NCI-H146 treated with DMSO at 0.1 percent for 48 hours (cell line): Measurements from ENCODE around the gene DDX43.
A peak's percentile ranks its signal among the peaks of the same experiment; 100 is the strongest.
"Not testable (repeated sequence)": the region's sequence is repeated elsewhere in the genome, so short reads cannot be mapped to it uniquely, and the experiment has no call there.

ENCODE experiments used
- DNase-seq: peaks from one replicate; lab custom pipeline; 2025; ENCODE audit not compliant: unreplicated experiment; lab: John Stamatoyannopoulos, UW

DDX43 gene

DNA sequence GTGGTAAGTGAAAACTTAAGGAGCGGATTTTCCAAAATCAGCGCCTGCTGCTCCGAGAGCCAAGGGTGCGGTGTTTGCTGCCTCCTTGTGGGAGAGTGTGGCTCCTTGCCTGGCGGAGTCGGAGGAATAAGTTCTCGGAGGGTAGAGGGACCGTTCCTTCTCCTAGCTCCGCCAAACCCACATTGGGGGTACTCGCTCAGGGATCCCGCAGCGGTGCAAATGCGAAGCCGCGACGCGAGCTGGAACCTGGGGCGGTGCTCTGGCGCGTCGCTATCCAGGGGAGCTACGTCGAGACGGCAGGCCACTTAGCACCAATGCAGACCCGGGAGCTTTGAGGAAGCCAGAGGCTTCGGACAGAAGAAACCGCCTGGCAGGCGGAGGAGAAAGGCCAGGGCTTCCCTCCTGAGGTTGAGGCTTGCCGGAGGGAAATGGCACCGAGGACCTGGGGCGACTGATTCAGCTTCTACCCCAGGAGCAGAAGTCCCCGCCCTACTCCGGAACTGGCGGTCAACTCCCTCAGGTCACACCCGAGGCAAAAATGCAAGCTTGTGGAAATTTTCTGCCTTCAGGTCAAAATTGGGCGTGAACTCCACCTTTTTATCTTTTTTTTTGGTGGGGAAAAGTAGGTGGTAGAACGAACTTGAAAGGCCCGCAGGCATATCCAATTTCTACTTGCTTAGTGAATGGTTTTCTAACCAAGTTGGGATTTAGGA lies 5.7 kb upstream of the DDX43 start:
- no peak for DNase-seq

DNA sequence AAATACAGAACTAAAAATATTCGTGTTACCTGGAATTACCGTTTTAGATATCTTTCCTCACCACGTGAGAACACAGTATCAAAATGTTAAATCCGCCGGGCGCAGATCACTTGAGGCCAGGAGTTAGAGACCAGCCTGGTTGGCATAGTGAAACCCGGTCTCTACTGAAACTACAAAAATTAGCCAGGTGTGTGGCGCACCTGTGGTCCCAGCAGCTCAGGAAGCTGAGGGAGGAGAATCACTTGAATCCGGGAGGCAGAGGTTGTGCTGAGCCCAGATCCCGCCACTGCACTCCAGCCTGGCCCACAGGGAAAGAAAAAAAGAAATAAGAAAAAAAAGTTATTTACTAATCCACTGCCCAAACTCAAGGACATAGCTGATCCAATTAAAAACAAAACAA lies 4.8 kb upstream of the DDX43 start:
- DNase-seq = no peak

DNA sequence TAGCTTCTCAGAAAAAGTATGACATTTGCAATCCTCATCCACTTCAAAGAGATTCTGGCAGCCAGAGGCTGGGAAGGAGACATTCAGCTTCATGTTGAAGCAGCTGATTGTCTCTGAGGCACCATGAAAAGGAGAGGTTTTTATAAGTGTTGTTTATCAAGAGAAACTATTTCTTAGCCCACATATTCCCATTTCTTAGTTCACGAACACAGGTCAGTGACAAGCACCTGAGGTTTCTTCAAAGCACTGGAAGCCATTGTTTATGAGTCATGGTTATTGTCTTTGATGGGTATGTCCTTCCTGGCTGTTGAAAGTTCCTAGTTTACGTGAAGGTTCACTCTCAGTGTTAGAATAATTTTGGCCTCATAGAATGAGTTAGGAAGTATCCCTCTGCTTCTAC lies 3.0 kb upstream of the DDX43 start:
- DNase-seq = no peak

DNA sequence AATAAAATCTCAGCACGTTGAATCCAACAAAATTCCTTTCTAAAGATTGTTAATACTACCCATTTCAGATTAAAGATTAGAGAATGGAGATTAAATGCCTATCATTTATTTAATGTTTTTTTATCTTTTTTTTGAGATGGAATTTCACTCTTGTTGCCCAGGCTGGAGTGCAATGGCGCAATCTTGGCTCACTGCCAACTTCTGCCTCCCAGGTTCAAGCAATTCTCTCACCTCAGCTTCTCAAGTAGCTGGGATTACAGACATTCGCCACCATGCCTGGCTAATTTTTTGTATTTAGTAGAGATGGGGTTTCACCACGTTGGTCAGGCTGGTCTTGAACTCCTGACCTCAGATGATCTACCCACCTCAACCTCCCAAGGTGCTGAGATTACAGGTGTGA lies 2.4 kb upstream of the DDX43 start:
- not testable (repeated sequence) for DNase-seq

DNA sequence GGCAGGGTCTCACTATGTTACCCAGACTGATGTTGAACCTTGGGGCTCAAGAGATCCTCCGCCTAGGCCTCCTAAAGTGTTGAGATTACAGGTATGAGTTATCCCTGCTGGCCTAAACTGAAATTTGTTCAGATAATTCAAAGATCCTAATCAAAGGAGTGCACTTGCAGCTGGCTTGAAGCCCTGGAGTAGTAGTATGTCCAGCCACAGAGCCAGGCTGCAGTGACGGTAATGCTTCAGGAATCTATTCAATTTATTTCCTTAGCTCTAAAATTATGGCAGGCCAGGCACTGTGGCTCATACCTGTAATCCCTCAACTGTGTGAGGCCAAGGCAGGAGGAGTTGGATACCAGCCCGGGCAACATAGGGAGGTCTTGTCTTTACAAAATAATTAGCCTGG lies 1.4 kb upstream of the DDX43 start:
- DNase-seq = no peak

DNA sequence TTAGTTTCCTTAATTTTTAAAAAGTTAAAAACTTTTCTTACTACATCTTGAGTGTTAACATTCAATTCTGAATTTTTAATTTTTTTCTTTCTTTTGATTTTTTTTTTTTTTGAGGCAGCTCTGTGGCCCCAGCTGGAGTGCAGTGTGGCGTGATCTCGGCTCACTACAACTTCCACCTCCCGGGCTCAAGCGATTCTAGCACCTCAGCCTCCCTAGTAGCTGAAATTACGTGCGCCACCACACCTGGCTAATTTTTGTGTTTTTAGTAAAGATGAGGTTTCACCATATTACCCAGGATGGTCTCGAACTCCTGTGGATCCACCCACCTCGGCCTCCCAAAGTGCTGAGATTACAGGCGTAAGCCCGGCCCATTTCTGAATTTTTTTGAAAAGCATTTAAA lies 1.2 kb downstream of the DDX43 start:
- DNase-seq = no peak

DNA sequence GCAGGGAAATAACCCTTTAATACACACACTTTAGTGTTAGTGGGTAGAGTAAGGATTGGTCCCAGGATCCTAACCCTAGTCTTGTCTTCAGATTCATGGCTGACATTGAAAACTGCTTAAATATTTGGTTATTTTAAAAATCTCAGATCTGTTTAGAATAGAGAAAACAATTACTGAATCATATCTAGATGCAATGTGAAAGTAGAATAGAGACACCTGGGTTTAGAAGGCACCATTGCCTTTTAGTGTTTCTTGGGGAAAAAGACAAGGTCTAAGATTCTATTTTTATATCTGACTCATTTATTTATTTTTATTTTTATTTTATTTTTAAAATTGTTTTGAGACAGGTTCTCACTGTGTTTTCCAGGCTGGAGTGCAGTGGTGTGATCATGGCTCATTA lies 6.0 kb downstream of the DDX43 start:
- DNase-seq = no peak

DNA sequence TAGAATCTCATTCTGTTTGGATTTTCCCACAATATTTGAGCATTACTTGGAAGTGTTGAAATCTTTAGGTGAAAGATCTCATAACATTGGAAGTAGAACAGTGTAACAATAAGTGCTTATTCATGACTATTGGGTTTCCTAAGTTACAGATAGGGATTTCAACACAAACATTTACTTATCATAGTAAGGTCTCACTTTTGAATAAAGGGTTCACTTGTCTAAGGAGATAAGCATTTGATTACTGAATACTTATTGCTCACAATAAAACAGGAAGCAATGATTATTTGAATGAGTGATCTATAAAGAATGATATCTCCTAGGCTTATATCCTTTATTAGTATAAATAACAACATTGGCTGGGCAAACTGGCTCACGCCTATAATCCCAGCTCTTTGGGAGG lies 14.8 kb downstream of the DDX43 start:
- DNase-seq = no peak

DNA sequence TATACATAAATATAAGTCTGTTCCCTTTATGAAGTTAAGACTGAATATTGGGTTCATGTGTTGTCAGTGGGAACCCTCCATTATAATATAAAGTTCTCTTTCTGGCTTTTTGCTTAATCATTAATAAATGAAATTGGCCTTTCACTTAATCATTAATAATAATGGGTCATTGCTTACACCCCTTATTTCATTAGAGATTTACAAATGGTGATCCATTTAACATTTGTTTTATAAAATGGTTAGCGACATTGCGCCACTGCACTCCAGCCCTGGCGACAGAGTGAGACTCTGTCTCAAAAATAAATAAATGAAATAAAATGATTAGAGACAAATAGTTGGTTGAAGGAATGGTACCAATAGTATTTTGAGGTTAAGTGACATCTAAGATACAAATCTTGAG lies 18.5 kb downstream of the DDX43 start:
- DNase-seq = no peak

DNA sequence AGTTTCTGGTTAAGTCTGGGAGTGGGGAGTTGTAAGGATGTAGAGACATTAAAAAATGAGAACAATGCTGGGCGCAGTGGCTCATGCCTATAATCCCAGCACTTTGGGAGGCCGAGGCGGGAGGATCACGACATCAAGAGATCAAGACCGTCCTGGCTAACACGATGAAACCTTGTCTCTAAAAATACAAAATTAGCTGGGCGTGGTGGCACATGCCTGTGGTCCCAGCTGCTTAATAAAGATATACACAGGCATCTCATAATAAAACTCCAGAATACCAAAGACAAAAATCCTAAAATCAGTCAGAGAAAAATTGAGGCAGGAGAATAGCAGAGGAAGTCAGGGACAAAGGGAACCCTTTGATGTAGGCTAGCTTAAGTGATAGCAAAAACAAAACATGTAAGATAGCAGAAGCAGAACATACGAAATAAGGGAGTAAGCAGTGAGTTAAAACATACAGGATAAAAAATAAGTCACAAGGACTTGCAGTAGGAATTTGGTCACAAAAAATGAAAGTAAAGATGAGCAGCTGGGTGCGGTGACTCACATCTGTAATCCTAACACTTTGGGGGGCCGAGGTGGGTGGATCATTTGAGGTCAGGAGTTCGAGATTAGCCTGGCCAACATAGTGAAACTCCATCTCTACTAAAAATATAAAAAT lies 23.6 kb downstream of the DDX43 start:
- DNase-seq = no peak

DNA sequence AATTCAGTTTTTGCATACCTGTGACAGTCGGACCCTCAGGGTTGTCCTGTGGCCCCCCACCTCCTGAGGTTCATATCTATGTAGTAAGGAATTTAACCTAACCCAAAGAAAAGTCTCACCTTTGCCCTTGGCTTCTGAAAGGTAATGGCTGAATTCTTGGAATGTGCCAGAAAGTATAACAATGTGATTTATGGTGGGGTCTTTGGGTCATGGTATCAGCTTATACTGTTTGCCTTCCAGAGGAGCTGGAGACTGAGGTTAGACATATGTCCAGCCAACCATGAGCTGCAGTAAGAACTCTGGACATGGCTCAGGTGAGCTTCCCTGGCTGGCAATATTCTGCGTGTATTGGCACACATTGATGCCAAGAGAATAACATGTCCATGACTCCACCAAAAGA lies 26.9 kb downstream of the DDX43 start:
- no peak for DNase-seq

DNA sequence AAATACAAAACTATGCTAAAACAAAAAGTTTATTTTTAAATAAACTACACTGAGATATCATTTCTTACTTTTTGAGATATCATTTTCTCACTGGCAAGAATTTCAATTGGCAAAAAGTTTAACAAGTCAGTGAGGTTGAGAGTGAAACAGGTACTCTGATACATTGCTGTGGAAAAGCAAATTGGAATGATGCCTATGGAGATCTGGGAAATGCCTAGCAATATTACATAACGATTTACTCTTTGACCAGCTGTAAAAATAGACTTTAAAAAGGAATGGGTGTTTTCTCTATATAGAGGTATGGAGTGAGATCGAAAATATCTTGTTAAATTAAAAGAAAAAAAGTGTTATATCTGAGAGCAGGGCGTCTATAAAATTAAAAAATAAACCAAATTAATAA lies 40.6 kb downstream of the DDX43 start:
- no peak for DNase-seq

DNA sequence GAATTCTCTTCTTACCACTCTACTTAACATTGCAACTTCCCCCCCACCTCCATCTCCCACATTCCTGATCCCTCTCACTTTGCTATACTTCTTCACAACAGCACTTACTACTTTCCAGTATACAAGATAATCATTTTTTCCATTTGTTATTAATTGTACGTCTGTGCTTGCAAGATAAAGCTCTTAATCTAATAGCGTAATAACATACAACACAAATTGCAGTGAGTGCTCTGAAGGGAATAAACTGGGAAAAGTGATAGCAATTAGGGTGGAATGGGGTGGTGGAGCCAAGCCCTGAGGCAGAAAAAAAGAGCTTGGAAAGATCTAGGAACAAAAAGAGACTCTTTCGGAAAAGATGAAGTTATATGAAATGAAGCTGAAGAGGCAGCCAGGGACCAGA lies 48.9 kb downstream of the DDX43 start:
- no peak for DNase-seq

DNA sequence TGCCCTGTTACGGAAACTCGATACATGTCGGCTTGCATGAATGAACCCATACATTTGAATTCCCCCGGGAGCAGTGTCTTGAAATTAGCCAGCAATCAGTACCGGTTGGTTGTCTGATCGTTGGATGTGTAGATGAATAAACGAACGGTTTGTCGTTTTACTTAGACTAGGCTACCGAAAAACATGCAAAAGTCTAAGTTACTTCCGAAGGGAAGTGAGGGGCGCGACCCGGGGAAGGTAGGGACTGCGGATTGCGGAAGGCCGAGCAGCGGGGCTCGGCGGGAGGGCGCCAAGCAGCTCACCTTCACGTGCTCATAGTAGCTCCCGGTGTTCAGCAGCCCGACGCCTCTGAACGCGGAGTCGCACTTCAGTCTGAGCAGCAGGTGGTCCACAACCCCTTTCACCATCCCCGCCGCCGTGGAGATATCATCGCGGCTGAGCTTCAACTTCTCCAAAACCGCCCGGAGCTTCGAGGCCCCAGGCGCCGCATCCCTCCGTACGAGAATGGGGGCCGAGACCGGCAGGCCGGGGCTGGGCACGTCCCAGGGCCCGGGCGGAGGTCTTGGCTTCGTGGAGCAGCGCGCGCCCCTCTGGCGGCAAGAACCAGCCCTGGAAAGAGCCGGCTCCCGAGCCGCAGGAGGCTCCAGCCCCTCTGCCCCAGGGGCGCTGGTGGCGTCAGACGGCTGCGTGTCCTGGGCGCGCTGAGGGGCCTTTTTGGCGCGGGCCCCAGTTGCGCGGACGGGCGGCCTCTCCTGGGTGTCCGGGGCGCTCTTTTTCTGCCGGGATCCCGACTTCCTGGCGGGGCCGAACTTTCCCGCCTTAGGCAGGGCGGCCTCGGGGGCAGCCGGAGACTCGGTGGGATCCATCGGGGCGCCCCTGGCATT lies 56.8 kb downstream of the DDX43 start:
- DNase-seq = peak; percentile 17

DNA sequence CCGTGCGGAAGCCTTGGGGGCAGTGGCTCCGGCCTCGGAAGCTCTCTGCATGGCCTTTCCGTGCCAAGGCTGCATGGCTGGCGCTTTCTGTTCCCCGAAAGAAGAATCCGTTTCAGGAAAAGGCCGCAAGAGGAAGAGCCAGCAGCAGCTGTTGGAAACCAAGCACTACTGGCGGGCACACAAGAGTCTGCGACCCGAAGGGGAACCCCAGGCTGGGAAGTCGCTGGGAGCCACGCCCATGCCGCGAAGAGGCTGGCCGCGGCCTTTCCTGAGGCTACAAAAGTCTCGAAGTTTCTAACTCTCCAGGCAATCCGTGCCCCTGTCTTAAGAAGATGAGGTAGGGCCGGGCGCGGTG lies 57.5 kb downstream of the DDX43 start, which contains the start of gene CGAS:
TSS of gene CGAS (minus strand) at position 191 of the 355 bp plus-strand sequence. CDS start at position 75, 116 bp downstream.
- no peak for DNase-seq

DNA sequence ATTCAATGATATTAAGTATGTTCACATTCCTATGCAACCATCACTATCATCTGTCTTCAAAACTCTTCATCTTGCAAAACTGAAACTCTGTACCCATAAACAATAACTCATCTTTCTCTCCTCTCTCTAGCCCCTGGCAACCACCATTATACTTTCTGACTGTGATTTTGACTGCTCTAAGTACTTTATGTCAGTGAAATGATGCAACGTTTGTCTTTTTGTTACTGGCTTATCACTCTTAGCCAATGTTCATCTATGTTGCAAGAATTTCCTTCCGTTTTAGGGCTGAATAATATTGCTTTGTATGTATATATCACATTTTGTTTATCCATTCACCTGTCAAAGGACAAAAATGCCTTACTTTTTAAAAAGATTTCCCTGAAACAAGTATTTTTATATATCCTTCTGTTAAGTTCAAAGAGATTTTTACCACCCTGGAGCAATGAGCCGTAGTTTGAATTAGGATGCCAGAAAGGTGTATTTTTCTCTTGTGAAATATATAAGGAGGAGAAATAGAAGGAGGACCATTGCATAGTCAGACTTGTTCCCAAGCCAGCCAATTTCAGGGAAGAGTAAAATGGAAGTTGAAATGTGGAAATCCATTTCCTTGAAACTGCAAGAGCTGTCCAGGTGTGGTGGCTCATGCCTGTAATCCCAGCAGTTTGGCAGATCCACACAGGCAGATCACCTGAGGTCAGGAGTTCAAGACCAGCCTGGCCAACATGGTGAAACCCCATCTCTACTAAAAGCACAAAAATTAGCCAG lies 61.4 kb downstream of the DDX43 start:
- no peak for DNase-seq

DNA sequence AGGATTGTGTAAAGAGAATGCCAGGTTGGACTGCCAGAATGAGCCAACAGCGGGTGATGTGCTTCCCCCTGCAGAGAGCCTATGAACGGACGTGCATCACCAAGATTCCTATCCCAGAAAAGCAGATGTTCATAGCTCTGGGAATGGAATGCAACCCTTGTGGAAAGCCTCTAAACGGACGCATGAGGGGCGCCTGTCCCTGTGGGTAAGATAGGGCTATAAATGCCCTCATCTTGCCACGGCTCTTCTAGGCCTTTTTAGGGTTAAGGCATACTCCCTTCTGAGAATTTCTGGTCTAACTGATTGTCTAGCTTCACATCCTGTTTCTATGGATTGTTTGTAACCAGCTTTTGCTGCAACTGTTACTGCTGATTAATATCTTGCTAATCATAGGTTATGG lies 64.8 kb downstream of the DDX43 start:
- not testable (repeated sequence) for DNase-seq

DNA sequence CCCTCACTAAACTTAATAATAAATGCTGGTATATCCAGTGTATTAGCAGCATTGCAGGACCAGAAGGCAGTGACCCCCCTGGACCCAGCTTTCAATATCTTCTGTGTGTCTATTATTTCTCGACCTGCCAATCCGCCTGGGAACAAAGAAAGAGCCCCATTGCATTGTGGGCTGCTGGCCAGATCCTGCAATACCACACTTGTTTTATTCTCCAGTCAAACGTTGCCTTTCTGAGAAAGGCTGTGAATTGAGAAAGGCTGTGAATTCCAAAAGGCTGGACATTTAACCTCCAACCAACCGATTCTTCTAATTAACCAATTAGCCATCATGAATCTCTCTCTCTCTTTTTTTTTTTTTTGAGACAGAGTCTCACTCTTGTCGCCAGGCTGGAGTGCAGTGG lies 65.4 kb downstream of the DDX43 start:
- no peak for DNase-seq

DNA sequence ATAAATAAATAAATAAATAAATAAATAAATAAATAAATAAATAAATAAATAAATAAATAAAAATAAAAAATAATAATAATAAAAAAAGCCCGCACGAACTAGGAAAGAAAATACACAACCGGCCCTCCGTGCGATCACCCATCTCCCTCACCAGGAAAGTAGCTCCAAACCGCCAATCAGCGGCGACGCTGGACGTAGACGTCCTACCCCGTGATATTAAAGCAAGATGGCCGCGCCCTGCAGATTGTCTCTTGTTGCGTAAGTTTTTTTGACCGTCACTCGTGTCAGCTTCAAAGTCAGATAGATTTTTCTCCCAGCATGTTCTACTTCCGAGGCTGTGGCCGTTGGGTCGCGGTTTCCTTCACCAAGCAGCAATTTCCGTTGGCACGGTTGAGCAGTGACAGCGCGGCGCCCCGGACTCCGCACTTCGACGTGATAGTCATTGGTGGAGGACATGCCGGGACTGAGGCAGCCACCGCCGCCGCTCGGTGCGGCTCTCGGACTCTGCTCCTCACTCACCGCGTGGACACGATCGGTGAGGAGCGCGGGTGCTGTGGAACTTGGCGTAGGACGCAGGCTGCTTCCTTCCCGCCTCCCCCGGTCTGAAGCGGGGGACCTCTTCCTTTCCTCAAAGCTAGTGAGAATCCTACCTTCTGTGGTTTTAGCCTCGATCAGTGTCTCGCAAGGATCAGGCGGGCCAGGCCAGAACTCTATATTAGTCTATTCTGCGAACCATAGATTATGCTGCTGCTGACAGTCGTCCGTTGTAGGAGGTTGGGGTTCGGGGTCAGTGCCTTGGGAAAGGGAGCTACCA lies 67.1 kb downstream of the DDX43 start, which contains the start of gene MTO1:
TSS of gene MTO1 (plus strand) at position 201 of the 814 bp plus-strand sequence. CDS start at position 319, 118 bp downstream.
- peak; percentile 66 for DNase-seq
